GM23248 (cell line): Measurements from ENCODE around the gene SEC23IP.

ENCODE experiments used
- EZH2 ChIP-seq: fragments of 200-600 bp; sonication (generic); IDR thresholded peaks from 2 replicates; pipeline ENCODE4 v1.6.1; 2018; ENCODE audit warnings: antibody characterized with exemption, mild to moderate bottlenecking; ENCODE audit not compliant: insufficient read depth, poor library complexity, severe bottlenecking
- EZH2phosphoT487 ChIP-seq: fragments of 200-600 bp; sonication (generic); IDR thresholded peaks from 2 replicates; pipeline ENCODE4 v1.6.1; 2018; ENCODE audit warnings: antibody characterized with exemption, moderate library complexity, mild to moderate bottlenecking, low read depth; ENCODE audit not compliant: insufficient read depth

- TF ChIP-seq EZH2phosphoT487: no peak
- no peak for TF ChIP-seq EZH2
These were observed 3.6 kb downstream of the SEC23IP start for GRCh38 chr10:119896061-119896655.
